ENCODE results near the gene EFCAB12. TPM values are rescaled to one million over a fixed set of nuclear protein-coding genes. Genes with fewer than 3 reads are reported as not detected.
"Not testable (repeated sequence)": the region's sequence is repeated elsewhere in the genome, so short reads cannot be mapped to it uniquely, and the experiment has no call there.

The EFCAB12 gene
- total RNA-seq, 1 donor from 2014 or later = 0.13 TPM

- peaks cover 3% of the 10 kb centered on the region for H3K36me3 Mint-ChIP-seq
- peaks cover 6% of the 10 kb centered on the region for H3K27me3 Mint-ChIP-seq (ENCODE audit: insufficient read depth, low read depth)
- TF ChIP-seq CTCF (IDR thresholded peaks at IDR 0.05) = no peak
- no peaks in the 10 kb centered on the region for H3K36me3 ChIP-seq
- peaks cover 4% of the 10 kb centered on the region for H3F3A ChIP-seq (ENCODE audit: low read depth)
- peaks cover 8% of the 10 kb centered on the region for H3K9me3 Mint-ChIP-seq
- H3K9me3 ChIP-seq (ENCODE audit: low read depth) = no peaks in the 10 kb centered on the region
- H4K20me1 ChIP-seq (ENCODE audit: low read depth) = no peaks in the 10 kb centered on the region
- no peak for DNase-seq (ENCODE audit: low spot score)
- H3K4me3 ChIP-seq = no peak overlapping the region
- no peak overlapping the region for H3K9ac ChIP-seq
- no peak overlapping the region for H3K27ac Mint-ChIP-seq
- H3K27ac ChIP-seq = no peak overlapping the region
- H3K79me2 ChIP-seq (ENCODE audit: low read depth) = no peaks in the 10 kb centered on the region
- no peak overlapping the region for H3K4me2 ChIP-seq
- H2AFZ ChIP-seq (replicated peaks) = no peak overlapping the region
- no peaks in the 10 kb centered on the region for H3K4me1 ChIP-seq
- H3K4me3 Mint-ChIP-seq = no peak overlapping the region
- H3K4me1 Mint-ChIP-seq = peaks cover 9% of the 10 kb centered on the region
- no peaks in the 10 kb centered on the region for H3K27me3 ChIP-seq
Measured at GRCh38 chr3:129366312-129366831, 62.1 kb downstream of the EFCAB12 start.

GRCh38 chr3:129365296-129366136 lies 62.9 kb downstream of the EFCAB12 start:
- H2AFZ ChIP-seq (replicated peaks) = no peak overlapping the region
- TF ChIP-seq EZH2 (IDR thresholded peaks at IDR 0.05) (no peak), EZH2phosphoT487 (IDR thresholded peaks at IDR 0.05) (no peak), CTCF (IDR thresholded peaks at IDR 0.05) (no peak)
- no peak for DNase-seq (ENCODE audit: low spot score)
- Mint-ChIP-seq H3K4me3 (no peak overlapping the region), H3K9me3 (peaks cover 13% of the 10 kb centered on the region), H3K27ac (no peak overlapping the region), H3K36me3 (peaks cover 4% of the 10 kb centered on the region), H3K4me1 (peaks cover 18% of the 10 kb centered on the region), H3K27me3 (ENCODE audit: insufficient read depth, low read depth) (peaks cover 6% of the 10 kb centered on the region)
- no peak overlapping the region for H3K4me3 ChIP-seq
- H3K27me3 ChIP-seq = no peaks in the 10 kb centered on the region
- peaks cover 7% of the 10 kb centered on the region for H3K4me1 ChIP-seq
- H3K4me2 ChIP-seq = no peak overlapping the region
- H3F3A ChIP-seq (ENCODE audit: low read depth) = peaks cover 12% of the 10 kb centered on the region
- H3K79me2 ChIP-seq (ENCODE audit: low read depth) = no peaks in the 10 kb centered on the region
- no peak overlapping the region for H3K27ac ChIP-seq
- H4K20me1 ChIP-seq (ENCODE audit: low read depth) = no peaks in the 10 kb centered on the region
- H3K36me3 ChIP-seq = no peaks in the 10 kb centered on the region
- H3K9me3 ChIP-seq (ENCODE audit: low read depth) = no peaks in the 10 kb centered on the region
- no peak overlapping the region for H3K9ac ChIP-seq

- Mint-ChIP-seq H3K9me3 (peaks cover 13% of the 10 kb centered on the region), H3K4me1 (peaks cover 23% of the 10 kb centered on the region)
- not testable (repeated sequence) for DNase-seq (ENCODE audit: low spot score); H3K27me3 ChIP-seq; H3K9me3 ChIP-seq (ENCODE audit: low read depth); H3K27ac ChIP-seq; H3K27ac Mint-ChIP-seq; H3K4me3 ChIP-seq; H3K36me3 Mint-ChIP-seq; H3K4me3 Mint-ChIP-seq; H3K79me2 ChIP-seq (ENCODE audit: low read depth); H4K20me1 ChIP-seq (ENCODE audit: low read depth); H2AFZ ChIP-seq (replicated peaks); H3K9ac ChIP-seq; H3K36me3 ChIP-seq; H3K27me3 Mint-ChIP-seq (ENCODE audit: insufficient read depth, low read depth); H3K4me2 ChIP-seq
- Histone ChIP-seq H3K4me1 (peaks cover 14% of the 10 kb centered on the region), H3F3A (ENCODE audit: low read depth) (peaks cover 18% of the 10 kb centered on the region)
Measured at GRCh38 chr3:129364811-129365210, 63.6 kb downstream of the EFCAB12 start.

GRCh38 chr3:129363356-129363755 lies 65.1 kb downstream of the EFCAB12 start:
- H3K9me3 ChIP-seq (ENCODE audit: low read depth); H3K36me3 Mint-ChIP-seq; H3K27ac ChIP-seq; H3K36me3 ChIP-seq; H3K79me2 ChIP-seq (ENCODE audit: low read depth); H3K4me3 ChIP-seq; H3K4me2 ChIP-seq; H2AFZ ChIP-seq (replicated peaks); H3K27me3 Mint-ChIP-seq (ENCODE audit: insufficient read depth, low read depth); DNase-seq (ENCODE audit: low spot score); H3K4me3 Mint-ChIP-seq; H4K20me1 ChIP-seq (ENCODE audit: low read depth); H3K27ac Mint-ChIP-seq; H3K27me3 ChIP-seq; H3K9ac ChIP-seq: not testable (repeated sequence)
- Histone ChIP-seq H3K4me1 (peaks cover 25% of the 10 kb centered on the region), H3F3A (ENCODE audit: low read depth) (peaks cover 18% of the 10 kb centered on the region)
- H3K4me1 Mint-ChIP-seq = peaks cover 32% of the 10 kb centered on the region
- H3K9me3 Mint-ChIP-seq = peaks cover 13% of the 10 kb centered on the region

All from neural progenitor cell (in vitro differentiated cells).